PC-9 (cell line): Measurements from ENCODE around the gene KPRP. TPM values are rescaled to one million over a fixed set of nuclear protein-coding genes. Genes with fewer than 3 reads are reported as not detected.
A peak's percentile ranks its signal among the peaks of the same experiment; 100 is the strongest.

ENCODE experiments used
- BruUV-seq: library from RNA; stranded (reverse); fragments of 400-500 nt; replicated peaks from 2 replicates; lab custom pipeline; 2021; lab: Mats Ljungman, UMichigan
- CTCF ChIA-PET: fragments of 300-600 bp; sonication (Branson Sonifier 250); formaldehyde crosslinking; loops from one replicate; lab custom pipeline; 2022; ENCODE audit warnings: antibody characterized with exemption; lab: Charles Lee
- POLR2A ChIA-PET: fragments of 300-600 bp; sonication (Branson Sonifier 250); formaldehyde crosslinking; loops from one replicate; lab custom pipeline; 2022; ENCODE audit warnings: antibody characterized with exemption; ENCODE audit not compliant: unreplicated experiment; lab: Charles Lee
- DNase-seq, 2 experiments: peaks; one replicate each; pipeline versions ENCODE4 v3.0.0 to v3.0.0-alpha.2; 2015 to 2022; ENCODE audit warnings: mixed read lengths in 1 of 2
- H2AFZ ChIP-seq: fragments of 200-600 bp; sonication (generic); 2 replicates; pipeline ENCODE4 v1.8.1; 2017; ENCODE audit warnings: antibody characterized with exemption
- H3F3A ChIP-seq: fragments of 200-600 bp; sonication (generic); 2 replicates; pipeline ENCODE4 v1.8.1; 2017; ENCODE audit warnings: antibody characterized with exemption, mild to moderate bottlenecking, low read depth; ENCODE audit not compliant: insufficient read depth
- H3K27ac ChIP-seq: fragments of 200-600 bp; sonication (generic); 2 replicates; pipeline ENCODE4 v1.6.1; 2016; ENCODE audit warnings: mixed run types
- H3K27me3 ChIP-seq: fragments of 200-600 bp; sonication (generic); 2 replicates; pipeline ENCODE4 v1.6.1; 2016; ENCODE audit warnings: low read depth, mixed run types; ENCODE audit not compliant: insufficient read depth
- H3K36me3 ChIP-seq: fragments of 200-600 bp; sonication (generic); 2 replicates; pipeline ENCODE4 v1.6.1; 2016; ENCODE audit warnings: low read depth, mixed run types
- H3K4me1 ChIP-seq: fragments of 200-600 bp; sonication (generic); replicated peaks from 2 replicates; pipeline ENCODE4 v1.6.1; 2016; ENCODE audit warnings: mixed run types; ENCODE audit not compliant: insufficient read depth
- H3K4me2 ChIP-seq: fragments of 200-600 bp; sonication (generic); 2 replicates; pipeline ENCODE4 v1.6.1; 2017; ENCODE audit warnings: mixed run types
- H3K4me3 ChIP-seq: fragments of 200-600 bp; sonication (generic); 2 replicates; pipeline ENCODE4 v1.6.1; 2016; ENCODE audit warnings: mixed run types
- H3K79me2 ChIP-seq: fragments of 200-600 bp; sonication (generic); 2 replicates; pipeline ENCODE4 v1.6.1; 2017; ENCODE audit warnings: low read depth, mixed run types
- H3K9me2 ChIP-seq: fragments of 200-600 bp; sonication (generic); 2 replicates; pipeline ENCODE4 v1.8.1; 2017; ENCODE audit warnings: mild to moderate bottlenecking; ENCODE audit not compliant: insufficient read depth
- H3K9me3 ChIP-seq: fragments of 200-600 bp; sonication (generic); 2 replicates; pipeline ENCODE4 v1.8.1; 2016; ENCODE audit warnings: low read depth; ENCODE audit not compliant: insufficient read depth
- H4K20me1 ChIP-seq: fragments of 200-600 bp; sonication (generic); 2 replicates; pipeline ENCODE4 v1.8.1; 2017; ENCODE audit not compliant: insufficient read depth
- EZH2 ChIP-seq: fragments of 200-600 bp; sonication (generic); IDR thresholded peaks from 2 replicates; pipeline ENCODE4 v1.8.0; 2017; ENCODE audit warnings: antibody characterized with exemption, low read depth
- intact Hi-C: fragments of 100-400 bp; cut with micrococcal nuclease; formaldehyde crosslinking; loops from one replicate; pipeline ENCODE4 v1.10.0; 2022; ENCODE audit not compliant: unreplicated experiment
- total RNA-seq: library from RNA; stranded (reverse); gene quantifications from 2 replicates; pipeline ENCODE4 v1.2.3, GENCODE V29; 2021
- TF ChIP-seq, protein P1 (sequence below): fragments of 200-600 bp; sonication (generic); conservative IDR thresholded peaks from 2 replicates; pipeline ENCODE4 v1.6.1; 2017; ENCODE audit warnings: mixed run types, antibody characterized with exemption, mild to moderate bottlenecking, moderate library complexity

The KPRP gene
- total RNA-seq, 1 experiment from 2014 or later, result not detected

DNA sequence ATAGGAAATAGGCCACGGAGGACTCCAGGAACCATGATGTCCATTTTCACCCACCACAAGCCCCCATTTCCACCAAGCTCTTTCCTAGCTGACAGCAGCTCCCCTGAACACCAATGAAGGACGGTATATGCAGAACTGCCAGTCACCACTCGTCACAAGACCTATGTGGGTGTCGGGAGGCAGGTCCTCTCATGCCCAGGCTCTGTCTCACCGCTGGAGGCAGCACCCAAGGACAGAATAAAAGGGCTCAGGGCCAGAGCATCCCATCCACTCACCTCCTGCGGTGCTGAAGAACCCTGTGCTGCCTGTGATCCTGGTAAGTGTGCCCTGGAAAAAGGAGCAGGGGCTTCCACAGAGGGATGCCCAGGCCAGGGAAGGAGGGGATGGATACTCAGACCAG, 17.1 kb downstream of the KPRP start, which contains the start of gene LCE1F:
LCE1F (plus strand) TSS at position 266 of the 400 bp plus-strand sequence. CDS start 1,232 bp downstream, outside the sequence.
- no peaks in the 10 kb centered on the region for H3K4me1 ChIP-seq
- ChIA-PET CTCF (no interaction called here), POLR2A (no interaction called here)
- H3K36me3 ChIP-seq, result no peaks in the 10 kb centered on the region
- TF ChIP-seq, protein P1, sequence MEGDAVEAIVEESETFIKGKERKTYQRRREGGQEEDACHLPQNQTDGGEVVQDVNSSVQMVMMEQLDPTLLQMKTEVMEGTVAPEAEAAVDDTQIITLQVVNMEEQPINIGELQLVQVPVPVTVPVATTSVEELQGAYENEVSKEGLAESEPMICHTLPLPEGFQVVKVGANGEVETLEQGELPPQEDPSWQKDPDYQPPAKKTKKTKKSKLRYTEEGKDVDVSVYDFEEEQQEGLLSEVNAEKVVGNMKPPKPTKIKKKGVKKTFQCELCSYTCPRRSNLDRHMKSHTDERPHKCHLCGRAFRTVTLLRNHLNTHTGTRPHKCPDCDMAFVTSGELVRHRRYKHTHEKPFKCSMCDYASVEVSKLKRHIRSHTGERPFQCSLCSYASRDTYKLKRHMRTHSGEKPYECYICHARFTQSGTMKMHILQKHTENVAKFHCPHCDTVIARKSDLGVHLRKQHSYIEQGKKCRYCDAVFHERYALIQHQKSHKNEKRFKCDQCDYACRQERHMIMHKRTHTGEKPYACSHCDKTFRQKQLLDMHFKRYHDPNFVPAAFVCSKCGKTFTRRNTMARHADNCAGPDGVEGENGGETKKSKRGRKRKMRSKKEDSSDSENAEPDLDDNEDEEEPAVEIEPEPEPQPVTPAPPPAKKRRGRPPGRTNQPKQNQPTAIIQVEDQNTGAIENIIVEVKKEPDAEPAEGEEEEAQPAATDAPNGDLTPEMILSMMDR, result no peak
- no peak for TF ChIP-seq EZH2
- no peak within 1 kb of the TSS for H3K4me2 ChIP-seq
- H3K4me3 ChIP-seq, result no peak within 1 kb of the TSS
- H3F3A ChIP-seq, result no peaks in the 10 kb centered on the region
- no peaks in the 10 kb centered on the region for H4K20me1 ChIP-seq
- no peak within 1 kb of the TSS for H3K27ac ChIP-seq
- intact Hi-C loops, result no loop called here
- peaks cover 38% of the 10 kb centered on the region; the same call in 1 of the 2 replicates for H3K27me3 ChIP-seq
- no peak for DNase-seq
- H3K79me2 ChIP-seq, result no peaks in the 10 kb centered on the region
- H3K9me2 ChIP-seq, result no peaks in the 10 kb centered on the region
- H3K9me3 ChIP-seq, result no peaks in the 10 kb centered on the region
- H2AFZ ChIP-seq, result no peak within 1 kb of the TSS
- BruUV-seq, result no TSS peak

DNA sequence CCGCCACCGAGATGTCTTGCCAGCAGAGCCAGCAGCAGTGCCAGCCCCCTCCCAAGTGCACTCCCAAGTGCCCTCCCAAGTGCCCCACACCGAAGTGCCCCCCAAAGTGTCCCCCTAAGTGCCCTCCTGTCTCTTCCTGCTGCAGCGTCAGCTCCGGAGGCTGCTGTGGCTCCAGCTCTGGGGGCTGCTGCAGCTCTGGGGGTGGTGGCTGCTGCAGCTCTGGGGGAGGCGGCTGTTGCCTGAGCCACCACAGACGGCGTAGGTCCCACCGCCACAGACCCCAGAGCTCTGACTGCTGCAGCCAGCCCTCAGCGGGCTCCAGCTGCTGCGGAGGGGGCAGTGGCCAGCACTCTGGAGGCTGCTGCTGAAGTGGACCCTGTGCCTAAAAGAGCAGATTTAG, 18.5 kb downstream of the KPRP start:
- CTCF ChIA-PET, result no interaction called here
- intact Hi-C loops, result no loop called here

DNA sequence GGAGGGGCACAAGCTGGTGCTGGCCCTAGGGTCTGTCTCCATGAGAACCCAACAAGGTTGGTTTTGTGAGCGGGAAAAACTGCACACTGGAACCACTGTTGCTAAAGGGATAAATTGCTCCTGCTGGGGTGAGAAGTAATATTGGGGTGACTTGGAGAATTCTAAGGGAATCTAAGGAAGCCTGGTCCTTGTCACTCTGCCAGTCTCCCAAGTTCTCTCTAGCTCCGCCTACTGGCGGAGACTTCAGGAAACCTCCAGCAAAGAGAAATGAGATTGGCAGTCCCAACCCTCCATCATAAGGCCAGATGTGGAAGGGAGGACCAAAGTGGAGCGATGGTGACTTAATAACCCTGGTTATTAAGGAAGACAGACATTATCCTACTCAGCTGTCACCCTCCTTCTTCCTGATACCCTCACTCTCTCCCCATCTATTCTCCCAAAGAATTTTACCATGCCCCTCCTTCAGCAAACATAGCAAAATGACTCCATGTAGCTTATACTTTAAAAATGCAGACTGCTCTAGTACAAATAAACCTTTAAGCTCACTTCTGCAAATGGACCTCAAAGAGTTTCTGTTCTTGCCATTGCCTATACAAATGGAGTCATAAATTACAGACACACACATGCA, 19.8 kb downstream of the KPRP start:
- no TSS peak for BruUV-seq
- Histone ChIP-seq H4K20me1 (no peaks in the 10 kb centered on the region), H3K4me1 (no peaks in the 10 kb centered on the region), H2AFZ (no peak overlapping the region), H3K79me2 (no peaks in the 10 kb centered on the region), H3K27me3 (peaks cover 41% of the 10 kb centered on the region; the same call in 1 of the 2 replicates), H3K27ac (no peak overlapping the region), H3K4me2 (no peak overlapping the region), H3K9me3 (no peaks in the 10 kb centered on the region), H3K36me3 (no peaks in the 10 kb centered on the region), H3F3A (no peaks in the 10 kb centered on the region), H3K9me2 (no peaks in the 10 kb centered on the region), H3K4me3 (no peak overlapping the region)
- intact Hi-C loops, result no loop called here
- TF ChIP-seq, protein P1, result peak; percentile 50; the same call in 1 of the 2 replicates
- no peak for TF ChIP-seq EZH2
- CTCF ChIA-PET, result no interaction called here
- POLR2A ChIA-PET, result interaction anchor here (0.6 kb wide), 1 partner anchor 260 kb away, joined by 3 read pairs; no protein-coding TSS in a partner anchor
- DNase-seq, result peak in 1 of 2 experiments; percentile 4

More for the DNA sequence above, 18.5 kb downstream of the KPRP start:
- Histone ChIP-seq H3F3A (no peaks in the 10 kb centered on the region), H3K4me2 (no peak overlapping the region), H3K27ac (no peak overlapping the region), H3K4me1 (no peaks in the 10 kb centered on the region), H3K79me2 (no peaks in the 10 kb centered on the region), H3K4me3 (no peak overlapping the region), H2AFZ (no peak overlapping the region), H3K27me3 (peaks cover 41% of the 10 kb centered on the region; the same call in 1 of the 2 replicates), H3K9me2 (no peaks in the 10 kb centered on the region), H3K9me3 (no peaks in the 10 kb centered on the region), H3K36me3 (no peaks in the 10 kb centered on the region), H4K20me1 (no peaks in the 10 kb centered on the region)
- DNase-seq, result no peak
- BruUV-seq, result no TSS peak
- POLR2A ChIA-PET, result no interaction called here
- TF ChIP-seq EZH2, result no peak
- TF ChIP-seq, protein P1, result no peak
